Measurements from ENCODE around the gene MZT2B. TPM values are rescaled to one million over a fixed set of nuclear protein-coding genes. Genes with fewer than 3 reads are reported as not detected.
"Not testable (repeated sequence)": the region's sequence is repeated elsewhere in the genome, so short reads cannot be mapped to it uniquely, and the experiment has no call there.

MZT2B gene
- total RNA-seq, 8 experiments from 2014 or later = 101 to 315 (median 253) TPM

GRCh38 chr2:130166611-130167010 lies 15.5 kb upstream of the MZT2B start:
- peak in 2 of 8 experiments; percentile 28 to 90 for ATAC-seq (replicated peaks in 6 of 8)
- not testable (repeated sequence) for H3K4me1 ChIP-seq (replicated peaks in 1 of 2); H3K4me3 ChIP-seq; H3K27ac ChIP-seq
- in situ Hi-C loops (cut with MboI; ENCODE audit: low pct_unique_long_range_greater_than_20kb in 2 of 9, low sequenced_read_pairs in 9 of 9, unreplicated experiment in 9 of 9) = loop anchor here in 2 of 9 experiments (25.0 kb wide), 1 partner anchor 171 kb away; the partner anchor contains the start of gene IMP4 (in 2 of the 2)
- 50 to 100% (median 69%) methylated on average over 1 to 2 of the region's 3 CpGs; no CpG with 5 or more reads in 6 of the 10 experiments for WGBS, 10 experiments

DNA sequence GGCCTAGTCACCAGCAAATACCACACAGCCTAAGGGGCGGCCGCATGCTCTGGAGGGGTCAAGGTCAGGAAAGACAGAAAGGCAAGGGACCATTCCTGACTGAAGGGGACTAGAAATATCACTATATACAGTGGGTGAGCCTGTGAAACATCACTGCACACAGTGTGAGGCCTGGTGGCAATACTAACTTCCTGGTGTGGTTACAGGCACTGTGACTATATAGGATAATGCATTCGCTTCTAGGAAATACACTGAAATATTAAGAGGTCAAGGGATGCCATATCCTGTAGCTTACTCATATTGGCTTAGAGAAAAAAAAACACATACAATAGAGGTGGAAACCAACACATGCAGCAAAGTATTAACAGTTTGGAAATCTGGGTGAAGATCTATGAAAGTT lies 12.9 kb upstream of the MZT2B start:
- not testable (repeated sequence) for H3K4me1 ChIP-seq (replicated peaks in 1 of 2); H3K27ac ChIP-seq; ATAC-seq (replicated peaks in 6 of 8); H3K4me3 ChIP-seq
- WGBS, 10 experiments = 100% methylated on average over 2 of the region's 3 CpGs; no CpG with 5 or more reads in 8 of the 10 experiments
- in situ Hi-C loops (cut with MboI; ENCODE audit: low pct_unique_long_range_greater_than_20kb in 2 of 9, low sequenced_read_pairs in 9 of 9, unreplicated experiment in 9 of 9) = loop anchor here in 2 of 9 experiments (25.0 kb wide), 1 partner anchor 168 kb away; the partner anchor contains the start of gene IMP4 (in 2 of the 2)

GRCh38 chr2:130169896-130170295 lies 12.2 kb upstream of the MZT2B start:
- WGBS, 10 experiments = 80 to 100% (median 96%) methylated on average over 1 to 6 of the region's 7 CpGs; no CpG with 5 or more reads in 3 of the 10 experiments
- ATAC-seq (replicated peaks in 6 of 8) = no peak
- Histone ChIP-seq H3K27ac (no peak overlapping the region), H3K4me1 (replicated peaks in 1 of 2) (no peaks in the 10 kb centered on the region), H3K4me3 (no peak overlapping the region)
- in situ Hi-C loops (cut with MboI; ENCODE audit: low pct_unique_long_range_greater_than_20kb in 2 of 9, low sequenced_read_pairs in 9 of 9, unreplicated experiment in 9 of 9) = loop anchor here in 2 of 9 experiments (25.0 kb wide), 1 partner anchor 167 kb away; the partner anchor contains the start of gene IMP4 (in 2 of the 2)

DNA sequence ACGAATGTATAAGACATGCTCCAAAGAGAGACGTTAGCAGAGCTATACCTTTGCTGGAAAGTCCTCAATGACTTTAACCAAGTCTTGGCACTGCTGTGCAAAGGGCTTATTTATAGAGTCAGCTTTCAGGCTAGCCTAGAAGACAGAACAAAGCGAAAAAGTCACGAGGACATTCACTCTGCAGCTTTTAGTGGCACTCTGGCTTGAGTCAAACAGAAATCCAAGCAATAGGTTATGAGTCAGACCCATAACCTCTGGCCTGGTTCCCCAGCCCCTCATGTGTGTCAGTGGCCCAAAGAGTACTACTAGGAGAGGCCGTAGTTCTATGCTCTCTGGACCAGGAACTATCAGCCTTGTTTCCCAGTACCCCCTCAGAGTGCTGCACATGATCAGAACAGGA lies 7.2 kb upstream of the MZT2B start:
- not testable (repeated sequence) for ATAC-seq (replicated peaks in 6 of 8); H3K27ac ChIP-seq; H3K4me3 ChIP-seq; H3K4me1 ChIP-seq (replicated peaks in 1 of 2)
- 83 to 100% (median 93%) methylated on average over 1 to 3 of the region's 5 CpGs; no CpG with 5 or more reads in 5 of the 10 experiments for WGBS, 10 experiments
- in situ Hi-C loops (cut with MboI; ENCODE audit: low pct_unique_long_range_greater_than_20kb in 2 of 9, low sequenced_read_pairs in 9 of 9, unreplicated experiment in 9 of 9) = loop anchor here in 5 of 9 experiments (25.0 kb wide), 1 partner anchor 162 kb away; the partner anchor contains the start of gene IMP4 (in 5 of the 5)

- Histone ChIP-seq H3K27ac (peak overlapping the region; percentile 86 to 93), H3K4me3 (peak overlapping the region; percentile 64 to 98 (median 83)), H3K4me1 (replicated peaks in 1 of 2) (peaks cover 18 to 20% of the 10 kb centered on the region in 2 donors)
- 0 to 47% (median 6%) methylated on average over 1 to 19 of the region's 38 CpGs; no CpG with 5 or more reads in 2 of the 10 experiments for WGBS, 10 experiments
- in situ Hi-C loops (cut with MboI; ENCODE audit: low pct_unique_long_range_greater_than_20kb in 2 of 9, low sequenced_read_pairs in 9 of 9, unreplicated experiment in 9 of 9) = loop anchor here in 4 of 9 experiments (10.0 to 25.0 kb wide), 2 partner anchors 154 to 157 kb away; partner anchors contain the start of gene IMP4 (in 3 of the 4)
- ATAC-seq (replicated peaks in 6 of 8) = not testable (repeated sequence)
Measured at GRCh38 chr2:130180404-130181324, 1.4 kb upstream of the MZT2B start.

- in situ Hi-C loops (cut with MboI; ENCODE audit: low pct_unique_long_range_greater_than_20kb in 2 of 9, low sequenced_read_pairs in 9 of 9, unreplicated experiment in 9 of 9) = loop anchor here in 4 of 9 experiments (10.0 to 25.0 kb wide), 2 partner anchors 153 to 156 kb away; partner anchors contain the start of gene IMP4 (in 3 of the 4)
- 0 to 9% methylated on average over 1 to 19 of the region's 55 CpGs; no CpG with 5 or more reads in 8 of the 10 experiments for WGBS, 10 experiments
- H3K4me1 ChIP-seq (replicated peaks in 1 of 2) = peaks cover 18 to 20% of the 10 kb centered on the region in 2 donors
- peak within 1 kb of the TSS; percentile 64 to 98 (median 83) for H3K4me3 ChIP-seq
- peak within 1 kb of the TSS; percentile 86 to 93 for H3K27ac ChIP-seq
- peak; percentile 70 to 81 (median 72) for ATAC-seq (replicated peaks in 6 of 8)
Measured at GRCh38 chr2:130181325-130181879, 660 bp upstream of the MZT2B start, which contains the start of gene SMPD4. SMPD4 (minus strand) TSS chr2:130181602; CDS start chr2:130176592, 5,010 bp downstream.

DNA sequence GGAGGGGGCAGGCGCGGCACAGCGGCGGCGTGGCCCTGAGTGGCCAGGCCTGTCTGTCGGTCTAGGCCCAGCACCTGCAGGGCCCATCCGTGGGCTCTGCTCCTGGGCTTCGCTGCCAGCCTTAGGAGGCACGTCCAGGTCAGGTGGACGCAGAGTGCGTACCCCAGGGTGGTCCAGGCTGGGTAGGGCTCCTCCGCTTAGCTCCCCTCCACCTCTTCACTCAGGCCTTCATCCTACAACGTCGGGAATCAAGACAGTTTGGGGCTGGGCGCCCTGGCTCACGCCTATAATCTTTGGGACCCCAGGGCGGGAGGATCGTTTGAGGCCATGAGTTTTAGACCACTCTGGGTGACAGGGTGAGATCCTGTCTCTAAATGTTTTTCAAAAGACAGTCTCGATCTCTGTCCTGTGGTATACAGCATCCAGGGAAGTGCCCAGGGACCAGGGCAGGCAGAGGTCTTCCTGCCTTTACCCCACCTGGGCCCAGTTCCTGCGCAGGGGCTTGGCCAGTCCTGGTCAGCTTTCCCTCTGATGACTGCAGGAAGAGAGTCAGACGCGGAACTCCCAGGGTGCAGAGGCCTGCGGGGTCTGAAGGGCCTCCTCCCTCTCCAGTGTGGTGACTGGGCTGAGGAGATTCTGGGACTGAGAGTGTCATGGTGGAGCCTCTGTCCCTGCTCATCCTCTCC lies 907 bp downstream of the MZT2B start:
- in situ Hi-C loops (cut with MboI; ENCODE audit: low pct_unique_long_range_greater_than_20kb in 2 of 9, low sequenced_read_pairs in 9 of 9, unreplicated experiment in 9 of 9) = loop anchor here in 4 of 9 experiments (10.0 to 25.0 kb wide), 2 partner anchors 152 to 154 kb away; partner anchors contain the start of gene IMP4 (in 3 of the 4)
- peak in 1 of 8 experiments; percentile 0 for ATAC-seq (replicated peaks in 6 of 8)
- Histone ChIP-seq H3K4me1 (replicated peaks in 1 of 2) (peaks cover 18 to 22% of the 10 kb centered on the region in 2 donors), H3K4me3 (peak overlapping the region; percentile 64 to 98 (median 83)), H3K27ac (peak overlapping the region; percentile 86 to 93)
- WGBS, 10 experiments = 33% methylated on average over 3 of the region's 23 CpGs; no CpG with 5 or more reads in 9 of the 10 experiments

- H3K4me1 ChIP-seq (replicated peaks in 1 of 2) = peaks cover 18 to 22% of the 10 kb centered on the region in 2 donors
- WGBS, 10 experiments = 10 to 100% (median 100%) methylated on average over 1 to 3 of the region's 26 CpGs; no CpG with 5 or more reads in 7 of the 10 experiments
- in situ Hi-C loops (cut with MboI; ENCODE audit: low pct_unique_long_range_greater_than_20kb in 2 of 9, low sequenced_read_pairs in 9 of 9, unreplicated experiment in 9 of 9) = loop anchor here in 4 of 9 experiments (10.0 to 25.0 kb wide), 2 partner anchors 151 to 154 kb away; partner anchors contain the start of gene IMP4 (in 3 of the 4)
- peak in 5 of 8 experiments; percentile 15 to 36 (median 25) for ATAC-seq (replicated peaks in 6 of 8)
- peak overlapping the region; percentile 86 to 93 for H3K27ac ChIP-seq
- peak overlapping the region; percentile 64 to 98 (median 83) for H3K4me3 ChIP-seq
Measured at GRCh38 chr2:130183512-130184373, 1.7 kb downstream of the MZT2B start.

DNA sequence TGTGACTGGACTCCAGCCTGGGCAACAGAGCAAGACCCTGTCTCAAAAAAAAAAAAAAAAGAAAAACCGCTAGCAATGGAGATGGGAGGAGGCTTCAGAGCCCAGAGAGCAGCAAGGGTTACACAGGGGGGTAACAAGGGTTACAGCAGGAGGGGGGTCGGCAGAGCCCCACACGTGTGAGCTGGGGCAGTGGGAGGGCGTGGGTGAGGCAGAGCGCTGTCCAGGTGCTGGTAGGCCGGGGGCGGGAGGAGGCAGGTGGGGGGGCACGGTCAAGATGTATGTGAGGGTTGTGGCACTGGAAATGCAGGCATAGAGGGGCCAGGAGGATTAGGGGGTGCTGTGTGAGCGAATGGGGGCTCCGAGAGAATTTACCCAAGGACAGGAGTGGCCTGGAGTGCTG lies 3.4 kb downstream of the MZT2B start:
- no CpG with 5 or more reads among the region's 10 CpGs for WGBS, 10 experiments

GRCh38 chr2:130185896-130186295 lies 3.8 kb downstream of the MZT2B start:
- Histone ChIP-seq H3K4me1 (replicated peaks in 1 of 2) (peaks cover 13 to 18% of the 10 kb centered on the region in 2 donors), H3K27ac (no peak overlapping the region), H3K4me3 (no peak overlapping the region)
- no peak for ATAC-seq (replicated peaks in 6 of 8)
- 100% methylated on average over 1 of the region's 4 CpGs; no CpG with 5 or more reads in 9 of the 10 experiments for WGBS, 10 experiments
- in situ Hi-C loops (cut with MboI; ENCODE audit: low pct_unique_long_range_greater_than_20kb in 2 of 9, low sequenced_read_pairs in 9 of 9, unreplicated experiment in 9 of 9) = loop anchor here in 4 of 9 experiments (10.0 to 25.0 kb wide), 2 partner anchors 149 to 151 kb away; partner anchors contain the start of gene IMP4 (in 3 of the 4)

More for the DNA sequence above, 3.4 kb downstream of the MZT2B start:
- H3K4me3 ChIP-seq = no peak overlapping the region
- ATAC-seq (replicated peaks in 6 of 8) = no peak
- no peak overlapping the region for H3K27ac ChIP-seq
- in situ Hi-C loops (cut with MboI; ENCODE audit: low pct_unique_long_range_greater_than_20kb in 2 of 9, low sequenced_read_pairs in 9 of 9, unreplicated experiment in 9 of 9) = loop anchor here in 4 of 9 experiments (10.0 to 25.0 kb wide), 2 partner anchors 149 to 152 kb away; partner anchors contain the start of gene IMP4 (in 3 of the 4)
- H3K4me1 ChIP-seq (replicated peaks in 1 of 2) = peaks cover 14 to 18% of the 10 kb centered on the region in 2 donors

GRCh38 chr2:130186391-130186790 lies 4.3 kb downstream of the MZT2B start:
- in situ Hi-C loops (cut with MboI; ENCODE audit: low pct_unique_long_range_greater_than_20kb in 2 of 9, low sequenced_read_pairs in 9 of 9, unreplicated experiment in 9 of 9) = loop anchor here in 4 of 9 experiments (10.0 to 25.0 kb wide), 2 partner anchors 148 to 151 kb away; partner anchors contain the start of gene IMP4 (in 3 of the 4)

More at GRCh38 chr2:130186391-130186790, 4.3 kb downstream of the MZT2B start:
- H3K4me3 ChIP-seq = no peak overlapping the region
- peaks cover 13 to 18% of the 10 kb centered on the region in 2 donors for H3K4me1 ChIP-seq (replicated peaks in 1 of 2)
- no peak overlapping the region for H3K27ac ChIP-seq
- 60 to 100% (median 84%) methylated on average over 1 to 5 of the region's 5 CpGs; no CpG with 5 or more reads in 4 of the 10 experiments for WGBS, 10 experiments
- no peak for ATAC-seq (replicated peaks in 6 of 8)
